Prostate gland (tissue), 2 donors: ENCODE data around the gene MAP9.

Experiments used
- CTCF ChIP-seq, 4 experiments: fragments of 200-600 bp in 2 of 4; fragments of 450-650 bp in 2 of 4; sonication (generic) in 2 of 4; IDR thresholded peaks; 1 replicate in 3 of 4; 2 replicates in 1 of 4; pipeline ENCODE4 v1.5.1; 2016 to 2019; ENCODE audit warnings: antibody characterized with exemption in 4 of 4, mild to moderate bottlenecking in 2 of 4, moderate library complexity in 2 of 4
- POLR2A ChIP-seq: fragments of 450-650 bp; IDR thresholded peaks from one replicate; pipeline ENCODE4 v1.6.1; 2016; ENCODE audit warnings: antibody characterized with exemption, mild to moderate bottlenecking
- POLR2AphosphoS5 ChIP-seq: sonication (generic); formaldehyde crosslinking; IDR thresholded peaks from one replicate; pipeline ENCODE4 v1.6.1; 2017; ENCODE audit warnings: antibody characterized with exemption

GRCh38 chr4:155407480-155407879, 30.7 kb upstream of the MAP9 start:
- TF ChIP-seq CTCF (IDR thresholded peaks at IDR 0.05) (no peak), POLR2A (no peak), POLR2AphosphoS5 (no peak)
